Fibroblast of villous mesenchyme (primary cell): ENCODE measurements around the gene FGF16. TPM values are rescaled to one million over a fixed set of nuclear protein-coding genes. Genes with fewer than 3 reads are reported as not detected.

Experiments used
- DNase-seq: peaks from one replicate; pipeline ENCODE4 v3.0.0-alpha.2; 2010; ENCODE audit warnings: low read depth
- H3K4me3 ChIP-seq: 2 replicates; pipeline ENCODE4 v1.5.1; 2011; ENCODE audit warnings: low read depth, mild to moderate bottlenecking, low read length
- total RNA-seq: library from RNA; depleted of rRNA; stranded (reverse); fragments of >200 nt; gene quantifications from 2 replicates; pipeline ENCODE4 v1.2.3, GENCODE V29; 2012
- TF ChIP-seq, protein P1 (sequence below): IDR thresholded peaks from 2 replicates; pipeline ENCODE4 v1.5.1; 2012; ENCODE audit warnings: low read depth, mild to moderate bottlenecking, low read length; ENCODE audit not compliant: insufficient read depth

FGF16 gene
- total RNA-seq, 1 donor: not detected

DNA sequence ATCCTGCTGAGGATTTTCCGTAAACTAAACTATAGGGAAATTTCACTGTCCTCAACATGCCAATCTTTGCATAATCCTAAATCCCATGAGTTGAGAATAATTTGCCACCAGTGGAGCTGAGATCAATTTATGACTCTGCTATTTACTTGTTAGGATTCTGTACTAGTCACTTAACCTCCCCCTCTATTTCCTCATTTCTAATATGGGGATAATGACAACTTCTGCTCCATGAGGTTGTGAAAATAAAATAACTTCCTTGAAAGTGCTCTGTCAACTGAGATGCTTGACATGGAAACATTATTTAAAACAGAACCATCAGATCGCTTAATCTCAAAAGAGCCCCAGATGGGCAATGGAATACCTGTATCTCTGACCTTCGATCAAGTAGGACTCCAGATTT, 2.6 kb upstream of the FGF16 start:
- no peak overlapping the region for H3K4me3 ChIP-seq
- no peak for DNase-seq
- TF ChIP-seq, protein P1, sequence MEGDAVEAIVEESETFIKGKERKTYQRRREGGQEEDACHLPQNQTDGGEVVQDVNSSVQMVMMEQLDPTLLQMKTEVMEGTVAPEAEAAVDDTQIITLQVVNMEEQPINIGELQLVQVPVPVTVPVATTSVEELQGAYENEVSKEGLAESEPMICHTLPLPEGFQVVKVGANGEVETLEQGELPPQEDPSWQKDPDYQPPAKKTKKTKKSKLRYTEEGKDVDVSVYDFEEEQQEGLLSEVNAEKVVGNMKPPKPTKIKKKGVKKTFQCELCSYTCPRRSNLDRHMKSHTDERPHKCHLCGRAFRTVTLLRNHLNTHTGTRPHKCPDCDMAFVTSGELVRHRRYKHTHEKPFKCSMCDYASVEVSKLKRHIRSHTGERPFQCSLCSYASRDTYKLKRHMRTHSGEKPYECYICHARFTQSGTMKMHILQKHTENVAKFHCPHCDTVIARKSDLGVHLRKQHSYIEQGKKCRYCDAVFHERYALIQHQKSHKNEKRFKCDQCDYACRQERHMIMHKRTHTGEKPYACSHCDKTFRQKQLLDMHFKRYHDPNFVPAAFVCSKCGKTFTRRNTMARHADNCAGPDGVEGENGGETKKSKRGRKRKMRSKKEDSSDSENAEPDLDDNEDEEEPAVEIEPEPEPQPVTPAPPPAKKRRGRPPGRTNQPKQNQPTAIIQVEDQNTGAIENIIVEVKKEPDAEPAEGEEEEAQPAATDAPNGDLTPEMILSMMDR: no peak

DNA sequence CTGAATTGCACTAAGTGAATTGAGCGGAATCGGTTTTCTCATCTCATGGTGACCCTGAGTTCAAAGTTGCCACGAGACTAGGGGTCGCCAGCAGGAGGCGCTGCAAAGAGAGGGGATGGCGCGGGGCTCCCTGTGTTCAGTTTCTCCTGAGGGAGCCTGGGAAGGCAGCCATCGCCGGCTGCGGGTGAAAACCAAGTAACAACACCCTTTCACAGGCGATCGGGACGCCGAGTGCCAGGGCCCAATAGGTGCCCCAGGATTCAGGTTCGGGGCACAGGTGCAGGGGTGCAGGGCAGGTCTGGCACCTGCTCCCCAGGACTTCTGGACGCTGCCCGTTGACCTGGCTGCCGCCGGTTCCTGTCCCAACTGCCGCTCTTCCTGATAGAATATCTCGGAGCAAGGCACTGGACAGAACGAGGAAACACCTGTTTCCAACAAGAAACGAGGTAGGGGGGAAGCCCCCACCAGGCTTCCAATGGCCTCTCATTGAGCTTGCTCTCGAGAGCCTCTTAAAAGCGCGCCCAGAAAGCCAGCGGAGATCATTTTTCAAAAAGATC, 1.1 kb upstream of the FGF16 start:
- TF ChIP-seq, protein P1: no peak
- DNase-seq: peak; percentile 3
- peak overlapping the region; percentile 35 for H3K4me3 ChIP-seq

DNA sequence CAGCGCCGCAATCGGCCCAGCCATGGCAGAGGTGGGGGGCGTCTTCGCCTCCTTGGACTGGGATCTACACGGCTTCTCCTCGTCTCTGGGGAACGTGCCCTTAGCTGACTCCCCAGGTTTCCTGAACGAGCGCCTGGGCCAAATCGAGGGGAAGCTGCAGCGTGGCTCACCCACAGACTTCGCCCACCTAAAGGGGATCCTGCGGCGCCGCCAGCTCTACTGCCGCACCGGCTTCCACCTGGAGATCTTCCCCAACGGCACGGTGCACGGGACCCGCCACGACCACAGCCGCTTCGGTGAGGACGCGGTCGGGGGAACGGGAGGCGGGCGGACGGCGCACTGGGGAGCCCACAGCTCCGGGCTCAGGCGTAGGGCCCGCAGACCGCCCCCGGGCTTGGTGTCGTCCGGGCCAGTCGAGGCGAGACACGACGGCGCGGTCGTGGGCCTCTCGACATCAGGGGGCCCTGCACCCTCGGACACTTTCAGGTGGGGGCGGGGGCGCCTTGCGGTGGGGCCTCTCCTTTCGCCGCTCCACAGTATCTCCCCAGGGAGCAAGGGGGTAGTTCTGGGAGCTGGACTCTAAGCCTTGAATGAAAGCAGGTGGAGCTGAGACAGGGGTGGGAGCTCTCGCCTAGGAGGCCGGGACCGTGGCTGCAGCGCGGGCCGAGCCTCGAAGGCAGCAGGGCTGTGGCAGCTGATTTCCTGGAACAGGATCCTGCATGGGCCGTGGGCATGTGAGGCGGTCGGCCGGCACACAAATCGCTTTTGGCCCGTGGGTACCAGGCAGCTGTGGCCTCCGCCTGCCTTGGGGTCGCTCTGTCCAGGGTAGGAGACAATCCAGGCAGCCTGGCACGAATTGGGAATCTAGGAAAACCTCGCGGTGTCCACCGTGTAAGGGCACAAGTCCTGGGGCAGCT, 722 bp downstream of the FGF16 start:
- H3K4me3 ChIP-seq: no peak overlapping the region
- no peak for DNase-seq
- TF ChIP-seq, protein P1: no peak

DNA sequence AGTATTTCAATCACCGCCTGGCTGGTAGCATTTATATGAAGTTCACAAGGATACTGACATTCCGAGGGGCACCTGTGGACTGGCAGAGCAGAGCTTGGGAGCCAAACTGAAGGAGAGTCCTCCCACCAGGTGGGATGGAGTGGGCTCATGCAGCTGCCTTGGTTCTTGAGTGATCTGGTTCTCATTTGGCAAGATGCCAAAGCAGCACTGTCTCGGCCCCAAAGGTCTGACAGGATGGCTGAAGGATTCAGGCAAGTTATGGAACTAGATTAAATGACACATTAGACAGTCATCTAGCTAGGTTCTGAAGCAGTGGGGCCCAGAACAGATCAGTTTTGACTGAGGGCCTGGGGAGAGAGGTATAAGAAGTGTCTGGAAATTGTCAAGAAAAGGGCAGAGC, 3.2 kb downstream of the FGF16 start:
- no peak overlapping the region for H3K4me3 ChIP-seq
- DNase-seq: no peak
- TF ChIP-seq, protein P1: no peak

DNA sequence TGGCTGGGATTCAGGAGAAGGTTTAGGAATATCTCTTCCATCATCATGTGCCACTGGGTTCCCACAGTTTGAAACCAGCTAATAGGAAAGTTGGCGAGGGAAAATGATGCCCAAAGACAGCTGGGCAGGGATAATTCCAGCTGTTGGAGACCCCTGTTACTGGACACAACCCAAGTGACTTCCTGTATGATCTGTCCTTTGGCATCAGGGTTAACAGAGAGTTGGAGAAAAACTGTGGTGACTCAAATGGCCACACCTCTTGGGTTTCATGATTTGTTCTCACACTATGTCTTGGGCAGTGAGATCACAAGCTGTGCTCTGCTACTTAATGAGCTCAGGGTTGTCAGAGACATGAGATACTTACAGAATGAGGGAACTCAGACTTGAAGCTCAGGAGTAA, 3.8 kb downstream of the FGF16 start:
- no peak overlapping the region for H3K4me3 ChIP-seq
- TF ChIP-seq, protein P1: no peak
- DNase-seq: peak; percentile 10

DNA sequence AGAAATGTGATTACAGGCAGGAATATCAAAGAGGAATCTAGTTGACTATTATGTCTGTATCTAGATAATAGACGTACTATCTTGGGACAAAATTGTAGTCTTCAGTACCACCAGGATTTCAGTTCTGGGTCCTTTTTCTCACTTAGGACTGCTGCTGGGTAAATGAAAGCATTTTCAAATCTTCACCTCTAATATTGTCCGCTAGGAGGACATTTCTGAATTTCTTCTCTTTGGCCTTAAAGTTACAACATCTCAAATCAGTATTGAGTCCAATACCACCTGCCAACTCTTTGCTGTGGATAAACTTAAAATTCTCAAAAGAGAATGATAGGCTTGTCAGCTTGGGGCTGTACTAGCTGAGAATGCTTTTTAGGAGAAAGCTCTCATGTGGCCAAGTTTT, 6.0 kb downstream of the FGF16 start:
- TF ChIP-seq, protein P1: no peak
- no peak for DNase-seq
- no peak overlapping the region for H3K4me3 ChIP-seq
